Muscle layer of colon (tissue), 2 donors: ENCODE measurements around the gene PDSS1.
"Not testable (repeated sequence)": the region's sequence is repeated elsewhere in the genome, so short reads cannot be mapped to it uniquely, and the experiment has no call there.

Experiments used
- H3K27ac ChIP-seq: one replicate; pipeline ENCODE4 v1.7.0; 2013; ENCODE audit warnings: low read depth, mild to moderate bottlenecking, low read length, moderate library complexity
- H3K27me3 ChIP-seq, 2 donors: one replicate each; pipeline ENCODE4 v1.7.0; 2013; ENCODE audit warnings: low read length in 2 of 2, mild to moderate bottlenecking in 2 of 2; ENCODE audit not compliant: insufficient read depth in 2 of 2, control insufficient read depth in 1 of 2
- H3K36me3 ChIP-seq: one replicate; pipeline ENCODE4 v1.7.0; 2013; ENCODE audit warnings: mild to moderate bottlenecking, low read length; ENCODE audit not compliant: insufficient read depth
- H3K4me1 ChIP-seq: one replicate; pipeline ENCODE4 v1.7.0; 2013; ENCODE audit warnings: mild to moderate bottlenecking, low read length; ENCODE audit not compliant: insufficient read depth
- H3K4me3 ChIP-seq, 2 donors: one replicate each; pipeline ENCODE4 v1.7.0; 2013; ENCODE audit warnings: low read length in 2 of 2, low read depth in 1 of 2, mild to moderate bottlenecking in 1 of 2, moderate library complexity in 1 of 2
- H3K9ac ChIP-seq: one replicate; pipeline ENCODE4 v1.7.0; 2013; ENCODE audit warnings: low read length
- H3K9me3 ChIP-seq: one replicate; pipeline ENCODE4 v1.7.0; 2013; ENCODE audit warnings: mild to moderate bottlenecking, low read length
- donor health status: abdominal sarcoma.
- donor health status: Adenocarcinoma of cecum.

The PDSS1 gene

GRCh38 chr10:26697163-26697921 is at the start of gene PDSS1:
Gene PDSS1, plus strand, starts transcription at chr10:26697701. Its CDS starts 11 bp downstream, at chr10:26697712.
- Histone ChIP-seq H3K9ac (no peak within 1 kb of the TSS), H3K36me3 (no peaks in the 10 kb centered on the region), H3K4me3 (peak within 1 kb of the TSS; percentile 75 to 94), H3K27ac (peak within 1 kb of the TSS; percentile 92), H3K9me3 (no peaks in the 10 kb centered on the region), H3K4me1 (peaks cover 8% of the 10 kb centered on the region), H3K27me3 (no peaks in the 10 kb centered on the region)

GRCh38 chr10:26648245-26648636 is 49.3 kb upstream of the PDSS1 start:
- H3K27ac ChIP-seq, H3K4me3 ChIP-seq, H3K4me1 ChIP-seq, H3K27me3 ChIP-seq, H3K9me3 ChIP-seq, H3K36me3 ChIP-seq, H3K9ac ChIP-seq: not testable (repeated sequence)

- Histone ChIP-seq H3K27ac (no peak overlapping the region), H3K4me3 (no peak overlapping the region), H3K9me3 (no peaks in the 10 kb centered on the region), H3K4me1 (no peaks in the 10 kb centered on the region), H3K9ac (no peak overlapping the region), H3K36me3 (no peaks in the 10 kb centered on the region), H3K27me3 (no peaks in the 10 kb centered on the region)
Observed at GRCh38 chr10:26650406-26650805, 47.1 kb upstream of the PDSS1 start.

- H3K4me3 ChIP-seq, H3K9ac ChIP-seq, H3K27me3 ChIP-seq, H3K27ac ChIP-seq, H3K9me3 ChIP-seq, H3K36me3 ChIP-seq, H3K4me1 ChIP-seq: not testable (repeated sequence)
Observed at GRCh38 chr10:26651476-26651875, 46.0 kb upstream of the PDSS1 start.

GRCh38 chr10:26653004-26653403 is 44.5 kb upstream of the PDSS1 start:
- Histone ChIP-seq H3K36me3 (no peaks in the 10 kb centered on the region), H3K27ac (no peak overlapping the region), H3K9ac (no peak overlapping the region), H3K4me3 (no peak overlapping the region), H3K4me1 (no peaks in the 10 kb centered on the region), H3K27me3 (no peaks in the 10 kb centered on the region), H3K9me3 (no peaks in the 10 kb centered on the region)

GRCh38 chr10:26655746-26656145 is 41.8 kb upstream of the PDSS1 start:
- Histone ChIP-seq H3K9me3 (no peaks in the 10 kb centered on the region), H3K9ac (no peak overlapping the region), H3K27me3 (no peaks in the 10 kb centered on the region), H3K4me3 (no peak overlapping the region), H3K36me3 (no peaks in the 10 kb centered on the region), H3K27ac (no peak overlapping the region), H3K4me1 (no peaks in the 10 kb centered on the region)

GRCh38 chr10:26662864-26663263 is 34.6 kb upstream of the PDSS1 start:
- Histone ChIP-seq H3K9ac (no peak overlapping the region), H3K36me3 (no peaks in the 10 kb centered on the region), H3K27ac (no peak overlapping the region), H3K4me3 (no peak overlapping the region), H3K4me1 (no peaks in the 10 kb centered on the region), H3K27me3 (no peaks in the 10 kb centered on the region), H3K9me3 (no peaks in the 10 kb centered on the region)

- Histone ChIP-seq H3K27me3 (no peaks in the 10 kb centered on the region), H3K36me3 (no peaks in the 10 kb centered on the region), H3K9me3 (no peaks in the 10 kb centered on the region), H3K4me1 (no peaks in the 10 kb centered on the region), H3K4me3 (no peak overlapping the region), H3K9ac (no peak overlapping the region), H3K27ac (no peak overlapping the region)
Observed at GRCh38 chr10:26665080-26666048, 32.1 kb upstream of the PDSS1 start.

GRCh38 chr10:26675873-26676257 is 21.6 kb upstream of the PDSS1 start:
- Histone ChIP-seq H3K9ac (no peak overlapping the region), H3K27me3 (no peaks in the 10 kb centered on the region), H3K36me3 (no peaks in the 10 kb centered on the region), H3K4me1 (no peaks in the 10 kb centered on the region), H3K27ac (no peak overlapping the region), H3K9me3 (no peaks in the 10 kb centered on the region), H3K4me3 (no peak overlapping the region)

- H3K27me3 ChIP-seq, result no peaks in the 10 kb centered on the region
- H3K27ac ChIP-seq, result no peak overlapping the region
- H3K36me3 ChIP-seq, result no peaks in the 10 kb centered on the region
- H3K9ac ChIP-seq, result no peak overlapping the region
- no peaks in the 10 kb centered on the region for H3K9me3 ChIP-seq
- no peak overlapping the region for H3K4me3 ChIP-seq
- no peaks in the 10 kb centered on the region for H3K4me1 ChIP-seq
Observed at GRCh38 chr10:26679588-26679987, 17.9 kb upstream of the PDSS1 start.

GRCh38 chr10:26681076-26681475 is 16.4 kb upstream of the PDSS1 start:
- H3K27ac ChIP-seq, result no peak overlapping the region
- H3K9me3 ChIP-seq, result no peaks in the 10 kb centered on the region
- no peaks in the 10 kb centered on the region for H3K4me1 ChIP-seq
- no peak overlapping the region for H3K9ac ChIP-seq
- H3K4me3 ChIP-seq, result no peak overlapping the region
- H3K27me3 ChIP-seq, result no peaks in the 10 kb centered on the region
- no peaks in the 10 kb centered on the region for H3K36me3 ChIP-seq
